NT2/D1 (cell line): ENCODE measurements around the gene GNG8.

Experiments used
- SUZ12 ChIP-seq: IDR thresholded peaks from 2 replicates; pipeline ENCODE4 v1.6.1; 2011; ENCODE audit not compliant: insufficient read length, insufficient read depth; ENCODE audit errors: extremely low read depth
- YY1 ChIP-seq: IDR thresholded peaks from 2 replicates; pipeline ENCODE4 v1.6.1; 2011; ENCODE audit not compliant: insufficient read length, insufficient read depth
- ZNF274 ChIP-seq: IDR thresholded peaks from 2 replicates; pipeline ENCODE4 v1.6.1; 2011; ENCODE audit warnings: mild to moderate bottlenecking, low read depth, low read length

- TF ChIP-seq YY1: no peak
- TF ChIP-seq SUZ12: no peak
- no peak for TF ChIP-seq ZNF274
These were observed 13.9 kb downstream of the GNG8 start for GRCh38 chr19:46622118-46622446.
